Loucy (cell line): ENCODE results near the gene IGFBP1.

ENCODE experiments used
- EZH2phosphoT487 ChIP-seq: fragments of 200-600 bp; IDR thresholded peaks from 2 replicates; pipeline ENCODE4 v1.6.1; 2018; ENCODE audit warnings: antibody characterized with exemption, mild to moderate bottlenecking, moderate library complexity, borderline replicate concordance
- TF ChIP-seq, protein P1 (sequence below): fragments of 200-600 bp; sonication (generic); conservative IDR thresholded peaks from 2 replicates; pipeline ENCODE4 v1.5.1; 2014; ENCODE audit warnings: mild to moderate bottlenecking, antibody characterized with exemption, low read length

DNA sequence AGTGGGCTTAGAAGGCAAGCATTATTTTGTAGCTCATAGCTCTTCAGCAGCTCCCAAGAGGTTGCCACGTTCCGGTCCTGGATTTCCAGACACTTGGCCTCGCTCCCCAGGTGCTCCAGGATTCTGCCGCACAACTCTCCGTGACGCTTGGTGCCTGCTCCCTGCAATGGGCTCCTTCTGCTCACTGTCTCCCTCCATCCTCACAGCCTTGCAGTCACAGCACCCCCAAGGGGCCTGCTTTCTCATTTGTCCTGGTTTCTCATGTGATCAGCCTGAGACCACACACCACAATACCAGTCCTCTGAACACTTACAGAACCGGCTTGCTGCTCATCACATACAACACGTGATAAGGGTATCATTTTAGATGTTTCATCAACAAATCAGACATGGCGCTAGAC is 23.0 kb downstream of the IGFBP1 start:
- TF ChIP-seq, protein P1, sequence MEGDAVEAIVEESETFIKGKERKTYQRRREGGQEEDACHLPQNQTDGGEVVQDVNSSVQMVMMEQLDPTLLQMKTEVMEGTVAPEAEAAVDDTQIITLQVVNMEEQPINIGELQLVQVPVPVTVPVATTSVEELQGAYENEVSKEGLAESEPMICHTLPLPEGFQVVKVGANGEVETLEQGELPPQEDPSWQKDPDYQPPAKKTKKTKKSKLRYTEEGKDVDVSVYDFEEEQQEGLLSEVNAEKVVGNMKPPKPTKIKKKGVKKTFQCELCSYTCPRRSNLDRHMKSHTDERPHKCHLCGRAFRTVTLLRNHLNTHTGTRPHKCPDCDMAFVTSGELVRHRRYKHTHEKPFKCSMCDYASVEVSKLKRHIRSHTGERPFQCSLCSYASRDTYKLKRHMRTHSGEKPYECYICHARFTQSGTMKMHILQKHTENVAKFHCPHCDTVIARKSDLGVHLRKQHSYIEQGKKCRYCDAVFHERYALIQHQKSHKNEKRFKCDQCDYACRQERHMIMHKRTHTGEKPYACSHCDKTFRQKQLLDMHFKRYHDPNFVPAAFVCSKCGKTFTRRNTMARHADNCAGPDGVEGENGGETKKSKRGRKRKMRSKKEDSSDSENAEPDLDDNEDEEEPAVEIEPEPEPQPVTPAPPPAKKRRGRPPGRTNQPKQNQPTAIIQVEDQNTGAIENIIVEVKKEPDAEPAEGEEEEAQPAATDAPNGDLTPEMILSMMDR: no peak
- no peak for TF ChIP-seq EZH2phosphoT487
